Muscle layer of colon (tissue), 2 donors: Measurements from ENCODE around the gene PCOLCE2.

Experiments used
- H3K27ac ChIP-seq: one replicate; pipeline ENCODE4 v1.7.0; 2013; ENCODE audit warnings: low read depth, mild to moderate bottlenecking, low read length, moderate library complexity
- H3K27me3 ChIP-seq, 2 donors: one replicate each; pipeline ENCODE4 v1.7.0; 2013; ENCODE audit warnings: low read length in 2 of 2, mild to moderate bottlenecking in 2 of 2; ENCODE audit not compliant: insufficient read depth in 2 of 2, control insufficient read depth in 1 of 2
- H3K36me3 ChIP-seq: one replicate; pipeline ENCODE4 v1.7.0; 2013; ENCODE audit warnings: mild to moderate bottlenecking, low read length; ENCODE audit not compliant: insufficient read depth
- H3K4me1 ChIP-seq: one replicate; pipeline ENCODE4 v1.7.0; 2013; ENCODE audit warnings: mild to moderate bottlenecking, low read length; ENCODE audit not compliant: insufficient read depth
- H3K4me3 ChIP-seq, 2 donors: one replicate each; pipeline ENCODE4 v1.7.0; 2013; ENCODE audit warnings: low read length in 2 of 2, low read depth in 1 of 2, mild to moderate bottlenecking in 1 of 2, moderate library complexity in 1 of 2
- H3K9ac ChIP-seq: one replicate; pipeline ENCODE4 v1.7.0; 2013; ENCODE audit warnings: low read length
- H3K9me3 ChIP-seq: one replicate; pipeline ENCODE4 v1.7.0; 2013; ENCODE audit warnings: mild to moderate bottlenecking, low read length
- donor health status: abdominal sarcoma.
- donor health status: Adenocarcinoma of cecum.

PCOLCE2 gene, protein sequence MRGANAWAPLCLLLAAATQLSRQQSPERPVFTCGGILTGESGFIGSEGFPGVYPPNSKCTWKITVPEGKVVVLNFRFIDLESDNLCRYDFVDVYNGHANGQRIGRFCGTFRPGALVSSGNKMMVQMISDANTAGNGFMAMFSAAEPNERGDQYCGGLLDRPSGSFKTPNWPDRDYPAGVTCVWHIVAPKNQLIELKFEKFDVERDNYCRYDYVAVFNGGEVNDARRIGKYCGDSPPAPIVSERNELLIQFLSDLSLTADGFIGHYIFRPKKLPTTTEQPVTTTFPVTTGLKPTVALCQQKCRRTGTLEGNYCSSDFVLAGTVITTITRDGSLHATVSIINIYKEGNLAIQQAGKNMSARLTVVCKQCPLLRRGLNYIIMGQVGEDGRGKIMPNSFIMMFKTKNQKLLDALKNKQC

DNA sequence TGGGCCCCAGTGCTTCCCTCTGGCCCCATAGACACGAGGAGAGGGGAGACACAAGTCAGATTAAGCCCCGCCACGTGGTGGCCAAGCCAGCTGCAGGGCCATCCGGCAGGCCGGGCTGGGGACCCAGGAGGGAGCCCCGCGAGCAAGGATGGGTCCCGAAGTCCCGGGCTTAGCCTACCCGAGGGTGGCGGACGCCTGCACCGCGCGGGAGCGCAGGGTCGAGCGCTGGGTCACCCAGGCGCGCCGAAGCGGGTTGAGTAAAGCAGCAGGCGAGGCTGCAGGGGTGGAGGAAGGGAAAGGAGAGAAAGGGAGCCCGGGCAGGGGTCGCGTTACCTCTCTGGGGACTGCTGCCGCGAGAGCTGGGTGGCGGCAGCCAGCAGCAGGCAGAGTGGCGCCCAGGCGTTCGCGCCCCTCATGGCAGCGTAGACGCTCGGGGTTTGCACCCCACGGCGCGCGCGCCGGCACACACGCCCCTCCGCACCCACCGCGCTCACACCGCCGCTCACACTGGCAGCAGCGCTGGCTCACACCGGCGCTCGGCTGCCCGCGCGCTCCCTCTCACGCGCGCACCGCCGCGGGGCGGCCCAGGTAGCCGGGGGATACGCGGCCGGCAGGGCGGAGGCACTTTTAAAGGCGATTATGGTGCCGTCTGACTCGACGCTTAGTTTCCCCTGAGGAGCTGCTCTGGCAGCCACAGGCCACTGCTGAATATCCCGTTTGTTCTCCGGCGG, at the start of gene PCOLCE2:
Gene PCOLCE2 (minus strand): TSS at position 603 of the 731 bp plus-strand sequence. CDS start 187 bp downstream, at position 416.
- peaks cover 8 to 12% of the 10 kb centered on the region in 2 donors for H3K27me3 ChIP-seq
- no peaks in the 10 kb centered on the region for H3K9me3 ChIP-seq
- H3K9ac ChIP-seq: no peak within 1 kb of the TSS
- no peaks in the 10 kb centered on the region for H3K36me3 ChIP-seq
- H3K4me3 ChIP-seq: peak within 1 kb of the TSS; percentile 59 to 73
- H3K27ac ChIP-seq: no peak within 1 kb of the TSS
- H3K4me1 ChIP-seq: peaks cover 6% of the 10 kb centered on the region

DNA sequence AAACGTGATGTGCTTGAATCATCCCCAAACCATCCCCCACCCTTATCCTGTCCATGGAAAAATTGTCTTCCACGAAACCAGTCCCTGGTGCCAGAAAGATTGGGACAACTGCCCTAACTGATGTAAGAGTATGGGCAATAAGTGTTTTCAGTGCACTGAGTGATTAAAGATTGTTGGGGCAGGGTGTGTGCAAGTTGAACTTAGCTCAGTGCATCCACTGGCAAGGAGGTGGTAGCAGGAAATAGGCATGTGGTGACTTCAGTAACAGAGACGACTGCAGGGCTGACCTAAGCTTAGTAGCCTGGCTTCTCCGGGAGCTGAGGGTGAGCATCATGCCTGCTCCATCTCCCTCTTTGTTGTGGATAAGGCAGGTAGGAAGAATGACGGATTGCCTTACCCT, 47.1 kb upstream of the PCOLCE2 start:
- no peaks in the 10 kb centered on the region for H3K36me3 ChIP-seq
- H3K9ac ChIP-seq: no peak overlapping the region
- H3K27ac ChIP-seq: no peak overlapping the region
- H3K4me3 ChIP-seq: no peak overlapping the region
- no peaks in the 10 kb centered on the region for H3K4me1 ChIP-seq
- no peaks in the 10 kb centered on the region for H3K9me3 ChIP-seq
- no peaks in the 10 kb centered on the region for H3K27me3 ChIP-seq

DNA sequence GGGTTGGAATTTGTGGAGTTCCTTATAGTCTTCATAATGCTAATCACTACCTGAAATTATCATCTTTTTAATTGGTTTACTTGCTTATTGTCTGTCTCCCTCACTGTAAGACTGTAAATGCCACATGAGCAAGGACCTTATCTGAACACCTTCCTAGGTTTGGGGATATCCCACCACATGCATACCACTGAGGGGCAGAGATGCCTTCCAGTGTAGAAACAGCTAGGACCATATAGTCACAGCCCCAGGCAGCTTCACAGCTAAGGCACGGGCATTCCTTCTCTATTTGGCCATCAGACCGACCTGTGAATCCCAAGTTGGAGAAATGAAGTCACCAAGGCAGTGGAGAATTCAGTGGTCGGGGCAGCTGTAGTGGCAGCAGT, 46.0 kb upstream of the PCOLCE2 start:
- H3K4me3 ChIP-seq: no peak overlapping the region
- no peaks in the 10 kb centered on the region for H3K9me3 ChIP-seq
- H3K36me3 ChIP-seq: no peaks in the 10 kb centered on the region
- no peak overlapping the region for H3K27ac ChIP-seq
- H3K27me3 ChIP-seq: no peaks in the 10 kb centered on the region
- no peak overlapping the region for H3K9ac ChIP-seq
- H3K4me1 ChIP-seq: no peaks in the 10 kb centered on the region

DNA sequence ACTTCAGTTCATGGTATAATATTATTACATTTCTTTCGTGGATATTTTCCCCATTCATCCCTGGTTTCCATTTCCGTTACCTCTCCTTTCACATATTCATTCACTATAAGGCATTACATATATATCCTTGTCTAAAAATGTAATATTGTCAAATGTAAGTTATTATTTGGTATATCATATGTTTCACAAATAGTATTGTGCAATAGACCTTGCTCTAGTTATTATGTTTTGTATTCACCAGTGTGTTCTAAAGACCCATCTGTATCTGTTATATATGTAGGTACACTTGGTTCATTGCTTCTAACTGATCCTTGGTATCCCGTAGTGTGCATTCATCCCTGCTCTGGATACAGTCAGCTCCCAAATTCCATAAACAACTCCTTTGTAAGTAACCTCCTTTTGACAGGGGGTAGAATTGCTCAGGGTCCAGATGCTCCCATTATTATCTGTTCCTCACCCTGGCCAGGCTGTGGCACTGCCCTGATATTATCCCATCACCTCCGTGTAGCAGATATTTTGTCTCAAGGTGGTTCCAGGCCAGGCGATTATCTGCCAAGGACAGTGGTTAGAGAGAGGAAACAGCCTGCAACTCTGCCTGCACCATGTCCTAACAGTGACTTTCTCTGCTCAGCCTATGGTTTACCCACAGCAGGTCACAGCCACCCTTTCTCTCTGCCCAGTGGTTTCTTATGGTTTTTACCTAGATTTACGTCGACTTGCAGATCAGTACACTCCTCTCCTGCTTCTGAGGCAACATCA, 45.4 kb upstream of the PCOLCE2 start:
- no peaks in the 10 kb centered on the region for H3K9me3 ChIP-seq
- H3K4me1 ChIP-seq: no peaks in the 10 kb centered on the region
- H3K9ac ChIP-seq: no peak overlapping the region
- no peaks in the 10 kb centered on the region for H3K36me3 ChIP-seq
- H3K4me3 ChIP-seq: no peak overlapping the region
- H3K27ac ChIP-seq: no peak overlapping the region
- no peaks in the 10 kb centered on the region for H3K27me3 ChIP-seq

DNA sequence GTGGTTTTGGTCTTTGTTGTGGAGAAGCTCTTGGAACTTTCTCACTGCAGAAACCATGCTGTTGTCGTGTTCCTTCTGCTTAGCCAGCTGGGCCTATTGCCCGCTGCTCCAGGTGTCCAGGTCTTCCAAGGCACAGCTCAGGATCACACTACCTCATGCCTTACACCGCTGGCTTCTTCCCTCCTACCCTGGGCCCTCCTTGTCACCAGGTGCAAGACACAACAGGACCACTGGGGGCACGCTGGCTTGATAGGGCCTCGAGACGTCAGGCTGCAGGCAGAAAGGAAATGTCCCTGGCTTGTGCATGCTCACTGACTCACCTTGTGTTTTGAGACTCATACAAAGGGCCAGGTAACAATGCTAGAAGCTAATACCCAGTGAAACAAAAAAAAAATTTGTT, 42.3 kb upstream of the PCOLCE2 start:
- Histone ChIP-seq H3K4me1 (no peaks in the 10 kb centered on the region), H3K27me3 (no peaks in the 10 kb centered on the region), H3K27ac (no peak overlapping the region), H3K36me3 (no peaks in the 10 kb centered on the region), H3K9me3 (no peaks in the 10 kb centered on the region), H3K9ac (no peak overlapping the region), H3K4me3 (no peak overlapping the region)

DNA sequence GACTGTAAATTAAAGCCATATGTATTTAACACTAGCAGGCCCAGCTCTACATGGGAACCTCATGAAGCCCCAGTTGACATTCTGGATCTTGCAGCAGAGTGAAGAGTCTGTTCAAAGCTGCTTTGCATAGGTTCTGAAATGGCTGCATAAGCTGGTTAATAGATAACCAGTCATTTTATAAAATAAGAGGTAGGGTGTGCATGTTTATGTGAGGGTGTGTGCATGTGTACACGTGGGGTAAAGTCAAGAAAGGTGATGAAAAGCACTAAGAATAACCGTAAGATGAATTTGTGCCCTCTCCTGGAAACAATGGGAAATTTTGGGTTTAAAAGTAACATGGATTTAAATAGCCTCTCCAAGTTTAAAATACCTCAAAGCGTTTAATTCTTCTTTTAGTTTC, 41.6 kb upstream of the PCOLCE2 start:
- Histone ChIP-seq H3K4me1 (no peaks in the 10 kb centered on the region), H3K27me3 (no peaks in the 10 kb centered on the region), H3K27ac (no peak overlapping the region), H3K36me3 (no peaks in the 10 kb centered on the region), H3K4me3 (no peak overlapping the region), H3K9me3 (no peaks in the 10 kb centered on the region), H3K9ac (no peak overlapping the region)

DNA sequence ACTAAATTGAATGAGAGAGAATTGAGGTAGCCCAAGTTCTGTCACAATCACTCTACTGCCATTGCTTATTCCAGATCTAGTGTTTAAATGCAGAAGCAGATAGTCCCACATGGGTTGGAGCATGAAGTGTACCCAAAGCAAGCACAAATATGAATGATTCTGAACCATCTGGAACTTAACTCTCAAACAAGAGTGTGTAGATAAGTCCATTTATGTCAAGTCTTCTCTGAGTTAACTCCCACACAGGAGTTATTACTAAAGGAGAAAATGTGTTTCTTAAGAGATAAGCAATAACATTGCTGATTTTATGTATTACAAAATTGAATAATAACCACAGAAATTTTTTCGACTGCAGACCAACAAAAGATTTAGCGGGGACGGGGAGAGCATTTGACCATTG, 41.0 kb upstream of the PCOLCE2 start:
- H3K4me1 ChIP-seq: no peaks in the 10 kb centered on the region

DNA sequence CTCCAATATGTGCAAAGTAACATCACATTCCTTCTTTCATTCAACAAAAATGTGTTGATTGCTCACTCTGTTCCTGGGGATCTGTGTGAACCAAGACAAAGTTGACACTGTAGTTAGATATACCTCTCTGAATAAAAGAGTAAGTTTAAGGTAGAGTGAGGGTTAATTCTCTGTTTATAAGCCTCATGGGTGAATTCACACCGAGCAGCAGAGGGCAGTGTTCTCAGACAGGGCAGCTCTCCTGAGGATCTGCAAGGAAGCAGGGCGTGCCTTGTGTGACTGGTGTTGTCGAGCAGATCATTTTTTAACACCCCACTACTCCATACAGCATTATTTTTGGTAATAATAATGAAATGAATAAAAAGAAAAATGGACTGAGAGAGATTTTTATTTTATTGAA, 40.2 kb upstream of the PCOLCE2 start:
- Histone ChIP-seq H3K27ac (no peak overlapping the region), H3K4me1 (no peaks in the 10 kb centered on the region), H3K36me3 (no peaks in the 10 kb centered on the region), H3K9me3 (no peaks in the 10 kb centered on the region), H3K27me3 (no peaks in the 10 kb centered on the region), H3K4me3 (no peak overlapping the region), H3K9ac (no peak overlapping the region)

More for the DNA sequence above, 41.0 kb upstream of the PCOLCE2 start:
- H3K27ac ChIP-seq: no peak overlapping the region
- no peak overlapping the region for H3K4me3 ChIP-seq
- H3K9me3 ChIP-seq: no peaks in the 10 kb centered on the region
- no peak overlapping the region for H3K9ac ChIP-seq
- H3K27me3 ChIP-seq: no peaks in the 10 kb centered on the region
- H3K36me3 ChIP-seq: no peaks in the 10 kb centered on the region

DNA sequence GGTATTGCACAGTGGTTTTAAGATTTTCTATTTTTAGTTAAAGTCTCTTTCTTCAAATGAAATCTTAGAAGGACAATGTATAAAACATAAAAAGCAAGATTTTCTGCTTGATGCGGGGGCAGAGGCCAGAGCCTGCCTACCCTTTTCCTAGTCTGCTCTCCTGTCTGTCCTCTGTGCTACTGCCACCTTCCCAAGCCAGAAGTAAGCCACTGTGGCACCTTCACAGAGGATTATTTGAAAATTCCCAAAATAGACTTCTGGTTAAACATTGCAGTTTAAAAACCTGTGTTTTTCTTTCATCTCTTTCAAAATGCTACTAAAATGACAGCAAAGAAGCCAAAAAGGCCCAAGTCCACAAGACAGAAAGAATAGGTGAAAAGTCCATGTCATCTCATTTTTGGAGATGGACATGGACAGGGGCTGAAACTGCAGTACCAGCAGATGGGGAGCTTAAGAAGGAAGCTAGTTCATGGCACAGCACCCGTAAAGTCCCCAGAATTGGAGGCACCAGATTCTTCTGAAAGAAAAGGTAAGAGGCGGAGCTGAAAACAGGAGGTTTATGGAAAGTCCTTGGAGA, 37.6 kb upstream of the PCOLCE2 start:
- no peaks in the 10 kb centered on the region for H3K27me3 ChIP-seq
- no peak overlapping the region for H3K4me3 ChIP-seq
- no peaks in the 10 kb centered on the region for H3K4me1 ChIP-seq
- no peaks in the 10 kb centered on the region for H3K9me3 ChIP-seq
- H3K9ac ChIP-seq: no peak overlapping the region
- no peaks in the 10 kb centered on the region for H3K36me3 ChIP-seq
- no peak overlapping the region for H3K27ac ChIP-seq

DNA sequence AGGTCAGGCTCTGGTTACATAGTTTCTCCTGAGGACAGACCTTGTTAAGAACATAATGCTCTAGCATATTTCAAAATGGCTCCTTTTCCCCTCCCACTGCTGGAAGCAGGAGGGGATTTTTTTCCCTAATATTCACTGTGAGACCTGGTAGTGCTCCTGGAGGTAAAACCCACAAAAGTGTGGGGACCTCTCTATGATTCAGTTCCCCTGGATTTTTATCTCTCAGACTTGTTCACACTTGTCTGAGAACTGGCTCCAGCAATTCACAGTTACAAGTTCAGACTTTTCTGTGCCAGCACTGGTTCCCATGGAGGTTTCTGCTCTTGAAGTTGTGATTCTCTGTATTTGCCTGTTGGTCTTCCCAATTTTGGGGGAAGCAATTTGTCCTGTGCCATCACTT, 36.3 kb upstream of the PCOLCE2 start:
- Histone ChIP-seq H3K27ac (no peak overlapping the region), H3K27me3 (no peaks in the 10 kb centered on the region), H3K4me3 (no peak overlapping the region), H3K9ac (no peak overlapping the region), H3K36me3 (no peaks in the 10 kb centered on the region), H3K9me3 (no peaks in the 10 kb centered on the region), H3K4me1 (no peaks in the 10 kb centered on the region)

DNA sequence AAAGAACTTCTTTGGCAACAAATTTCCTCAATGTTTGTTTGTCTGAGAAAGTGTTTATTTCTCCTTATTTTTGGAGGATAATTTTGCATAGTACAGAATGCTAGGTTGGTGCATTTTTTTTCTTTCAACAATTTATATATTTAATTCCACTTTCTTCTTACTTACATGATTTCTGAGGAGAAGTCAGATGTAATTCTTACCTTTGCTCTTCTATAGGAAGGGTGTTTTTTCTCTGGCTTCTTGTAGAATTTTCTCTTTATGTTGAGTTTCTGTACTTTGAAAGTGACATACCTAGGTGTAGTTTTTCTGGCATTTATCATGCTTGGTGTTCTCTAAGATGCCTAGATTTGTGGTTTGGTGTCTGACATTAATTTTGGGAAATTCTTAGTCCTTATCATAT, 34.8 kb upstream of the PCOLCE2 start:
- Histone ChIP-seq H3K4me1 (no peaks in the 10 kb centered on the region), H3K9me3 (no peaks in the 10 kb centered on the region), H3K27ac (no peak overlapping the region), H3K4me3 (no peak overlapping the region), H3K36me3 (no peaks in the 10 kb centered on the region), H3K27me3 (no peaks in the 10 kb centered on the region), H3K9ac (no peak overlapping the region)
